GM12878 (cell line): Measurements from ENCODE around the gene FADS3. TPM values are rescaled to one million over a fixed set of nuclear protein-coding genes. Genes with fewer than 3 reads are reported as not detected.
A peak's percentile ranks its signal among the peaks of the same experiment; 100 is the strongest.

Experiments used
- CBX3 ChIP-seq: fragments of 200-600 bp; sonication (generic); IDR thresholded peaks from 2 replicates; pipeline ENCODE4 v1.6.1; 2016; ENCODE audit warnings: low read depth, borderline replicate concordance
- CHD4 ChIP-seq: fragments of 200-600 bp; sonication (generic); IDR thresholded peaks from 2 replicates; pipeline ENCODE4 v1.6.1; 2016; ENCODE audit warnings: mild to moderate bottlenecking
- EGR1 ChIP-seq, 2 experiments: IDR thresholded peaks; 1 replicate in 1 of 2; 2 replicates in 1 of 2; pipeline ENCODE4 v1.6.1; 2011 to 2012; ENCODE audit warnings: low read depth in 2 of 2, low read length in 2 of 2, borderline replicate concordance in 1 of 2, mild to moderate bottlenecking in 1 of 2, moderate library complexity in 1 of 2
- ESRRA ChIP-seq: IDR thresholded peaks from 2 replicates; pipeline ENCODE4 v1.6.1; 2012; ENCODE audit warnings: mild to moderate bottlenecking, low read length, improper control_type of control experiment
- HDAC6 ChIP-seq: fragments of 200-600 bp; sonication (generic); IDR thresholded peaks from one replicate; pipeline ENCODE4 v1.8.0; 2017; ENCODE audit warnings: antibody characterized with exemption; ENCODE audit not compliant: unreplicated experiment
- JUNB ChIP-seq: IDR thresholded peaks from 2 replicates; pipeline ENCODE4 v1.6.1; 2016; ENCODE audit warnings: antibody characterized with exemption, mild to moderate bottlenecking
- KAT2A ChIP-seq: conservative IDR thresholded peaks from 2 replicates; pipeline ENCODE4 v1.6.1; 2011; ENCODE audit warnings: low read depth, low read length; ENCODE audit not compliant: control insufficient read depth
- NFXL1 ChIP-seq: fragments of 450-650 bp; IDR thresholded peaks from 2 replicates; pipeline ENCODE4 v1.6.1; 2017; ENCODE audit warnings: antibody characterized with exemption, mild to moderate bottlenecking, borderline replicate concordance
- POLR2AphosphoS2 ChIP-seq: IDR thresholded peaks from 2 replicates; pipeline ENCODE4 v1.6.1; 2011; ENCODE audit warnings: low read depth, mild to moderate bottlenecking, low read length, improper control_type of control experiment, moderate library complexity
- POLR2AphosphoS5 ChIP-seq: IDR thresholded peaks from 2 replicates; pipeline ENCODE4 v1.6.1; 2011; ENCODE audit warnings: mild to moderate bottlenecking, low read length, inconsistent platforms
- PRDM15 ChIP-seq: fragments of 450-650 bp; formaldehyde crosslinking; IDR thresholded peaks from 2 replicates; pipeline ENCODE4 v1.4.0; 2020; ENCODE audit warnings: mild to moderate bottlenecking, moderate library complexity
- RAD51 ChIP-seq: fragments of 450-650 bp; IDR thresholded peaks from 2 replicates; pipeline ENCODE4 v1.6.1; 2016; ENCODE audit warnings: moderate library complexity, mild to moderate bottlenecking, inconsistent platforms
- RCOR1 ChIP-seq: conservative IDR thresholded peaks from 2 replicates; pipeline ENCODE4 v1.6.1; 2012; ENCODE audit warnings: low read depth, low read length, improper control_type of control experiment
- REST ChIP-seq: IDR thresholded peaks from 2 replicates; pipeline ENCODE4 v1.6.1; 2012; ENCODE audit warnings: mild to moderate bottlenecking, low read depth, low read length
- SMARCA5 ChIP-seq: fragments of 450-650 bp; IDR thresholded peaks from 2 replicates; pipeline ENCODE4 v1.6.1; 2017; ENCODE audit warnings: mild to moderate bottlenecking
- TBL1XR1 ChIP-seq: IDR thresholded peaks from 2 replicates; pipeline ENCODE4 v1.6.1; 2012; ENCODE audit warnings: low read depth, low read length, improper control_type of control experiment
- TCF7 ChIP-seq: IDR thresholded peaks from 2 replicates; pipeline ENCODE4 v1.6.1; 2014; ENCODE audit warnings: antibody characterized with exemption, borderline replicate concordance
- ZNF207 ChIP-seq: fragments of 450-650 bp; IDR thresholded peaks from 2 replicates; pipeline ENCODE4 v1.6.1; 2014; ENCODE audit warnings: antibody characterized with exemption, mild to moderate bottlenecking, borderline replicate concordance
- ZNF622 ChIP-seq: fragments of 450-650 bp; IDR thresholded peaks from 2 replicates; pipeline ENCODE4 v1.6.1; 2017; ENCODE audit warnings: mild to moderate bottlenecking, inconsistent platforms
- ZZZ3 ChIP-seq: IDR thresholded peaks from 2 replicates; pipeline ENCODE4 v1.6.1; 2011; ENCODE audit warnings: low read depth; ENCODE audit not compliant: control insufficient read depth, insufficient read length
- polyA plus RNA-seq, 11 experiments: library from polyadenylated mRNA; depleted of rRNA in 4 of 11; unstranded in 6 of 11; stranded (reverse) in 5 of 11; fragments of >200 nt; fragmentation: Nextera tagmentation in 4 of 11; fragmentation: Illumina TruSeq in 1 of 11; extraction: Ambion mirVana in 4 of 11; extraction: Trizol in 1 of 11; gene quantifications; 1 replicate in 1 of 11; 2 replicates in 10 of 11; pipeline versions ENCODE4 v1.2.1 to v1.2.3, GENCODE V29; 2011 to 2016; ENCODE audit warnings: inconsistent platforms in 2 of 11, missing spikeins in 2 of 11, low read depth in 1 of 11
- total RNA-seq, 4 experiments: library from RNA; depleted of rRNA in 3 of 4; stranded (reverse); fragments of >200 nt in 3 of 4; fragmentation: Illumina TruSeq in 1 of 4; extraction: Trizol in 1 of 4; gene quantifications; 2 replicates each; pipeline versions ENCODE4 v1.2.1 to v1.2.3, GENCODE V29; 2013 to 2021

The FADS3 gene
- total and polyA plus RNA-seq, 10 of the 15 experiments (the other 5 are each of a cell fraction or from before 2014, with no cell fraction given), result 0.23 to 8.1 (median 4.2) TPM

GRCh38 chr11:61827571-61828378, 63.6 kb downstream of the FADS3 start, which contains the start of gene FADS2 (continued):
- TF ChIP-seq PRDM15 (CRISPR knock-in tag) (no peak), REST (no peak), CBX3 (no peak), JUNB (no peak), HDAC6 (no peak), POLR2AphosphoS2 (no peak), ZZZ3 (no peak), NFXL1 (no peak), TCF7 (no peak), ZNF622 (no peak), POLR2AphosphoS5 (no peak; the same call in 1 of the 2 replicates), RAD51 (no peak), CHD4 (no peak), EGR1 (IDR thresholded peaks at IDR 0.05; ENCODE audit: borderline replicate concordance in 1 of 2, low read depth in 2 of 2, low read length in 2 of 2) (no peak), SMARCA5 (peak; percentile 50; the same call in 1 of the 2 replicates), TBL1XR1 (no peak; the same call in 1 of the 2 replicates), RCOR1 (no peak), ESRRA (no peak), ZNF207 (no peak), KAT2A (no peak)
